ENCODE data around the gene WDR87.

Gene WDR87

DNA sequence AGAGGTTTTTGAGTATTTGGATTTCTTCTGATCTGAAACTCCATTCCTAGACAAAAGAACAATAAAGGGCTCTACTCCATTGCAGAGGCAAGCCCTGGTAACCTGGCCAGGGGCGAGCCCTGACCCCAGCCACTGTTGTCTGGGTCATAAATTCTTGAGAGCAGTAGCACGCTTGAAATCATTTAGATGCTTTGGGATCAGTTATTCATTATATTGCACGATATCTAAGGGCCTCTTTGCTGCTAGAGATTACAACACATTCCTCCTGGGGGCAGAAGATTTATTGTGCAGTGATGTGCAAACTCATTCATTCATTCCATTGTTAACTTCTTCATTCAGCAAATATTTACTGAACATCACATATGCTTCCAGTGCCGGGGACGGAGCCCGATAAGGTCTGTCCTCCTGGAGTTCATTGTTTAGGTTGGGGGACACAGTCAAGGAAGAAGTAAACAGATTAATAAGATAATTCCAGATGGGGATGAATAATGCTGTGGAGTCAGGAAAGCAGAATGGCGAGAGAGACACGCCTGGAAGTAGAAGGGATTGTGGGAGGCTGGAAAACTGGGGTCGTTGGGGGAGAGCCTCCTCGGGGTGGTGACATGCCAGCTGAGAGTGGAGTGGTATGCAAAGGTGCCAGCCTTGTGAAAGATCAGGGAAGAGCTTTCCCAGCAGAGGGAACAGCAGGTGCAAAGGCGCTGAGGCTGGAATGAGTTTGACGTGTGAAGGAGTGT is 35.6 kb upstream of the WDR87 start:
- Histone ChIP-seq H3K27ac (no peak overlapping the region), H3K79me2 (ENCODE audit: insufficient read depth, low read depth) (no peaks in the 10 kb centered on the region), H3K9ac (no peak overlapping the region), H3K4me1 (ENCODE audit: low read depth, poor library complexity, severe bottlenecking) (peaks cover 4% of the 10 kb centered on the region), H3K4me3 (IDR thresholded peaks at IDR 0.05; ENCODE audit: insufficient read depth, low read depth, low read length) (no peak overlapping the region), H4K20me1 (ENCODE audit: insufficient read depth) (no peaks in the 10 kb centered on the region), H3K36me3 (ENCODE audit: insufficient read depth) (no peaks in the 10 kb centered on the region), H2AFZ (ENCODE audit: low read depth) (no peak overlapping the region), H3K4me2 (no peak overlapping the region), H3K27me3 (ENCODE audit: insufficient read depth, low read depth) (no peaks in the 10 kb centered on the region)
- TF ChIP-seq, protein P1, sequence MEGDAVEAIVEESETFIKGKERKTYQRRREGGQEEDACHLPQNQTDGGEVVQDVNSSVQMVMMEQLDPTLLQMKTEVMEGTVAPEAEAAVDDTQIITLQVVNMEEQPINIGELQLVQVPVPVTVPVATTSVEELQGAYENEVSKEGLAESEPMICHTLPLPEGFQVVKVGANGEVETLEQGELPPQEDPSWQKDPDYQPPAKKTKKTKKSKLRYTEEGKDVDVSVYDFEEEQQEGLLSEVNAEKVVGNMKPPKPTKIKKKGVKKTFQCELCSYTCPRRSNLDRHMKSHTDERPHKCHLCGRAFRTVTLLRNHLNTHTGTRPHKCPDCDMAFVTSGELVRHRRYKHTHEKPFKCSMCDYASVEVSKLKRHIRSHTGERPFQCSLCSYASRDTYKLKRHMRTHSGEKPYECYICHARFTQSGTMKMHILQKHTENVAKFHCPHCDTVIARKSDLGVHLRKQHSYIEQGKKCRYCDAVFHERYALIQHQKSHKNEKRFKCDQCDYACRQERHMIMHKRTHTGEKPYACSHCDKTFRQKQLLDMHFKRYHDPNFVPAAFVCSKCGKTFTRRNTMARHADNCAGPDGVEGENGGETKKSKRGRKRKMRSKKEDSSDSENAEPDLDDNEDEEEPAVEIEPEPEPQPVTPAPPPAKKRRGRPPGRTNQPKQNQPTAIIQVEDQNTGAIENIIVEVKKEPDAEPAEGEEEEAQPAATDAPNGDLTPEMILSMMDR (conservative IDR thresholded peaks at IDR 0.05; ENCODE audit: low read depth, low read length): no peak

DNA sequence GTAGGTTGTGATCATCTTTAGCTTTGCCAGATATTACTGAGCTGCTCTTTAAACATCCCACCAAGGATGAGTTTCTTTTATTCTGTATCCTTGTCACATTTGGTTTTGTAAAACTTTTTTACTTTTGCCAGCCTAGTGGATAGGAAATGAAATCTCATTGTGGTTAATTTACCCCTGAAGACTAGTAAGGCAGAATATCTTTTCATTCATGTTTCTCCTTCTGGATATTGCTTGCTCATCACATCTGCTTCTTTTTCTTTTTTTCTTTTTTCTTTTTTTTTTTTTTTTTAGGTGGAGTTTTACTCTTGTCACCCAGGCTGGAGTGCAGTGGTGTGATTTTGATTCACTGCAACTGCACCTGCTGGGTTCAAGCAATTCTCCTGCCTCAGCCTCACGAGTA is 32.0 kb upstream of the WDR87 start:
- H3K27ac ChIP-seq: no peak overlapping the region
- TF ChIP-seq, protein P1 (conservative IDR thresholded peaks at IDR 0.05; ENCODE audit: low read depth, low read length): no peak
- H3K4me2 ChIP-seq: no peak overlapping the region
- H3K4me3 ChIP-seq (IDR thresholded peaks at IDR 0.05; ENCODE audit: insufficient read depth, low read depth, low read length): no peak overlapping the region
- H2AFZ ChIP-seq (ENCODE audit: low read depth): no peak overlapping the region
- H3K4me1 ChIP-seq (ENCODE audit: low read depth, poor library complexity, severe bottlenecking): peaks cover 4% of the 10 kb centered on the region
- H3K36me3 ChIP-seq (ENCODE audit: insufficient read depth): no peaks in the 10 kb centered on the region
- H3K79me2 ChIP-seq (ENCODE audit: insufficient read depth, low read depth): no peaks in the 10 kb centered on the region
- H4K20me1 ChIP-seq (ENCODE audit: insufficient read depth): no peaks in the 10 kb centered on the region
- H3K27me3 ChIP-seq (ENCODE audit: insufficient read depth, low read depth): no peaks in the 10 kb centered on the region
- no peak overlapping the region for H3K9ac ChIP-seq

DNA sequence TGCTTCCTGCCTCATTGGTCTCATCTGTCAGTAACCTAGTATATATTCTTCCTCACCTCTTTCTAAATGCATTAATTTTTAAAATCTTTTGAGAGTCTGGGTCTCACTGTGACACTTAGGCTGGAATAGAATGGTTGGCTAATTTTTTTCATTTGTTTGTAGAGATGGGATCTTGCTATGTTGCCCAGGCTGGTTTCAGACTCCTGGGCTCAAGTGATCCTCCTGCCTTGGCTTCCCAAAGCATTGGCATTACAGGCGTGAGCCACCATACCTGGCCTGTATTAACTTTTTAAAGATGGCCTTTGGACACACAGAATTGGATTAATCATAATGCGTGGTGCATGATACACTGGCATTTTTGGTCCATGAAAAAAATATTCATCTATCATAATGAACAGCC is 30.5 kb upstream of the WDR87 start:
- Histone ChIP-seq H3K79me2 (ENCODE audit: insufficient read depth, low read depth) (no peaks in the 10 kb centered on the region), H3K27me3 (ENCODE audit: insufficient read depth, low read depth) (no peaks in the 10 kb centered on the region), H3K36me3 (ENCODE audit: insufficient read depth) (no peaks in the 10 kb centered on the region), H3K4me1 (ENCODE audit: low read depth, poor library complexity, severe bottlenecking) (peaks cover 4% of the 10 kb centered on the region), H3K9ac (no peak overlapping the region), H3K4me3 (IDR thresholded peaks at IDR 0.05; ENCODE audit: insufficient read depth, low read depth, low read length) (no peak overlapping the region), H2AFZ (ENCODE audit: low read depth) (no peak overlapping the region), H3K27ac (no peak overlapping the region), H4K20me1 (ENCODE audit: insufficient read depth) (no peaks in the 10 kb centered on the region), H3K4me2 (no peak overlapping the region)
- TF ChIP-seq, protein P1 (conservative IDR thresholded peaks at IDR 0.05; ENCODE audit: low read depth, low read length): no peak

DNA sequence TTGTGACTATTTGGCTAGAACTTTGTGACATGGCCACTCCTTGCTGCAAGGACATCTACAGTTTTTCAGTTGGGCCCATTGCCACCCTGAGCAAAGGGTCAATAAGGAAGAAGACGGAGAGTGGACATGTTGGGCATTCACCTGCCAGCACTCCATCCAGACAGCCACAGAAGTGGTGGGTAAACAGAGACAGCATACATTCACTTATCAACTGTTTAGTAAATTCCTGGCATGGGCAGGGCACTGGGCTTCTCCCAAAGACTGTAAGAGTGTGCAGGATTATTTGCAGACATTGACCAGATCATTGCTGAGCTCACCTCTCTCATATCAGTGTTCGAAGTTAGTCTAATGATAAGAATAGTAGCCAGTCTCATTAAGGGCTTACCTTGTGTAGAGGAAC is 29.8 kb upstream of the WDR87 start:
- Histone ChIP-seq H3K79me2 (ENCODE audit: insufficient read depth, low read depth) (no peaks in the 10 kb centered on the region), H3K9ac (no peak overlapping the region), H3K4me2 (no peak overlapping the region), H2AFZ (ENCODE audit: low read depth) (no peak overlapping the region), H3K36me3 (ENCODE audit: insufficient read depth) (no peaks in the 10 kb centered on the region), H3K27me3 (ENCODE audit: insufficient read depth, low read depth) (no peaks in the 10 kb centered on the region), H4K20me1 (ENCODE audit: insufficient read depth) (no peaks in the 10 kb centered on the region), H3K4me3 (IDR thresholded peaks at IDR 0.05; ENCODE audit: insufficient read depth, low read depth, low read length) (no peak overlapping the region), H3K27ac (no peak overlapping the region), H3K4me1 (ENCODE audit: low read depth, poor library complexity, severe bottlenecking) (peaks cover 4% of the 10 kb centered on the region)
- TF ChIP-seq, protein P1 (conservative IDR thresholded peaks at IDR 0.05; ENCODE audit: low read depth, low read length): no peak

Data from KMS-11 (cell line).